Measurements from ENCODE around the gene TADA3.

DNA sequence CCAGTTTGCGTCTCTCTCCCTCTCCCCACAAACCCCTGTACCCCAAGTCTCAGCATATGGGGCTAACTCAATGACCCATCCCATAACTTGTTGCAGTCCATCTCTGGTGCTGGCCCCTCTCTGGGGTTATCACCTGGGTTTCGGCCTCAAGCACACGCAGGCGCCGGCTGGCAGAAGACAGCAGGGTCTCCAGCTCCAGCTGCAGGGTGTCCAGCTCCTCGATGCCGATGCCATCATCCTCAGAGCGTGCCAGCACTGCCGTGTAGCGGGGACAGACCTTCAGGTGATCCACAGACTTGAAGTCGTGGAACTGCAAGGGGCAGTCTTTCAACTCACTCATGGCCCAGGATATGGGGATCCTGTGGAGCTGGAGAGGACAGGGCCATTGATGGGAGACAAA, 1.1 kb downstream of the TADA3 start:
- TF ChIP-seq POLR2A (IDR thresholded peaks at IDR 0.05): no peak
- TF ChIP-seq, protein P1, sequence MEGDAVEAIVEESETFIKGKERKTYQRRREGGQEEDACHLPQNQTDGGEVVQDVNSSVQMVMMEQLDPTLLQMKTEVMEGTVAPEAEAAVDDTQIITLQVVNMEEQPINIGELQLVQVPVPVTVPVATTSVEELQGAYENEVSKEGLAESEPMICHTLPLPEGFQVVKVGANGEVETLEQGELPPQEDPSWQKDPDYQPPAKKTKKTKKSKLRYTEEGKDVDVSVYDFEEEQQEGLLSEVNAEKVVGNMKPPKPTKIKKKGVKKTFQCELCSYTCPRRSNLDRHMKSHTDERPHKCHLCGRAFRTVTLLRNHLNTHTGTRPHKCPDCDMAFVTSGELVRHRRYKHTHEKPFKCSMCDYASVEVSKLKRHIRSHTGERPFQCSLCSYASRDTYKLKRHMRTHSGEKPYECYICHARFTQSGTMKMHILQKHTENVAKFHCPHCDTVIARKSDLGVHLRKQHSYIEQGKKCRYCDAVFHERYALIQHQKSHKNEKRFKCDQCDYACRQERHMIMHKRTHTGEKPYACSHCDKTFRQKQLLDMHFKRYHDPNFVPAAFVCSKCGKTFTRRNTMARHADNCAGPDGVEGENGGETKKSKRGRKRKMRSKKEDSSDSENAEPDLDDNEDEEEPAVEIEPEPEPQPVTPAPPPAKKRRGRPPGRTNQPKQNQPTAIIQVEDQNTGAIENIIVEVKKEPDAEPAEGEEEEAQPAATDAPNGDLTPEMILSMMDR (IDR thresholded peaks at IDR 0.05): no peak
- no peak for TF ChIP-seq POLR2AphosphoS5 (IDR thresholded peaks at IDR 0.05)

Data from breast epithelium (tissue), 3 donors.